HS-27A (cell line): Measurements from ENCODE around the gene RBFOX2.

Experiments used
- DNase-seq: peaks from one replicate; pipeline ENCODE4 v3.0.0-alpha.2; 2012; ENCODE audit warnings: low read depth, missing footprints

The RBFOX2 gene

DNA sequence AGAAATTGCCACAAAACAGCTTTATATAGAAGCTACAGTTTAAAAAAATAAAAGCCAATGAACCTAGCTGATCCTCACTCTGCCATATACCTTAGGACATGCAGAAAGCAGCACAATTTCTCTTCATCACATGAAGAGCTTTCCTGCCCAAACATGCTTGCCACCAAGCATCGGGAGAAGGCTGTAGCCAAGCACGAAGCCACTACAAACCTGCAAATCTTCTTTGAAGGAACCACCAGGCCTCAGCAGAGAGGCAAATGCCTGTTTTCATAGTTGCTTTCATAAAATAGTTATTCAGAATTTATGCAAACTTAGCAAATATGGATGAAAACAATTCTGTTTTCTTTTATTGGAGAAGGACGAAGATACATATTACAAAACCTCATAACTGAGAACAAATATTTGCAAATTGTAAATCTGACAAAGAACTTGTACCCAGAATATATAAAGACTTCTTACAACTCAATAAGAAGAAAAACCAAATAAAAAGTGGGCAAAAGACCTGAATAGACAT lies 100.3 kb downstream of the RBFOX2 start:
- no peak for DNase-seq

DNA sequence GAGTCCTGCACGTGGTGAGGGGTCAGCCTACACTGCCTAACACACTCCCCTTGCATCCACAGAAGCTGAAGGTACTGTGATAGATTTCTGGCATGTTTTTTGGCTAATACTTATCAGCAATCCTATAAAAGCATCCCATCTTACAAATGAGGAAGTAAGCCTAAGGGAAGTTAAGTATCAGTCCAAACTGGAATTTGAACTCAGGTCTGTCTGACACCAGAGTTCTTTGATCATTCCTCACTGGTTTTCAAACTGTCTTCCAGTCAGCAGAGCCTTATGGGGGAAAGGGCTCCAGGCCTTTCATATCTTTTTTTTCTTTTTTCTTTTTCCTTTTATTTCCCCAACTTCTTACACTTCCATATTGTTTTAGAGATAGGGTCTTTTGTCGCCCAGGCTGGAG lies 105.6 kb downstream of the RBFOX2 start:
- DNase-seq = no peak

DNA sequence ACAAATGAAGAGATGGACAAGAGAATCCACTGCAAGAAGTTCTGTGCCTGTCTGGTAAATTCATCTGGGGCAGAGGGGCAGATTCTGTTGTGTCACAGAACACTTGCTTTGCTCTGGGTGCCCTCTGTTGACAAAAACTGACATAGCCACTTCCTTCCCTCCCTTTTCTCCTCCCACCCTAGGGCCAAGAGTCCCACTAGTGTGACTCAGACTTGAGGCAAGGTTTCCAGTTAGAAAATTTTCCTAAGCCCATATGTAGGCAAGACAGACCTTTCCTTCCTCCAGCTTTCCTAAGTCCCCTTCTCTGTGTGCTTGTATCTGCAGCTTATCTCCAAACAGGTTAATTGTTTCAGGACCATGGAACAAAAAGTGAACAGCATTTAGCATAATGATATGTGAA lies 106.8 kb downstream of the RBFOX2 start:
- peak; percentile 66 for DNase-seq

DNA sequence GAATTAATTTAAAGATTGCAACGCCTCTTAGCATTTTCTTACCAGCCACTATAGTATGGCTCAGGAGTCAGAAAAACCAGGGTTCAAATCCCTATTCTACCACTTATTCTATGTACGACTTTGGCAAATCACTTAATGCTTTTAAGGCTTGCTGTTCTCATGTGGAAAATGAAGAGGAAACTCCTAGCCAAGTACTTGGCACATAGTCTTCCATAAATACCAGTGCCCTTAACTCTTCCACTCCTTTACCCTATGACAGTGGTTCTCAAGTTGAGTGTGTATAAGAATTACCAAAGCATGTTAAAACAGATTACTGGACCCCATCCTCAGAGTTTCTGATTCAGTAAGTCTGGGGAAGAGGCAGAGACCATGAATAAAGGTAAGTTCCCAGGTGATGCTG lies 107.6 kb downstream of the RBFOX2 start:
- DNase-seq = no peak

DNA sequence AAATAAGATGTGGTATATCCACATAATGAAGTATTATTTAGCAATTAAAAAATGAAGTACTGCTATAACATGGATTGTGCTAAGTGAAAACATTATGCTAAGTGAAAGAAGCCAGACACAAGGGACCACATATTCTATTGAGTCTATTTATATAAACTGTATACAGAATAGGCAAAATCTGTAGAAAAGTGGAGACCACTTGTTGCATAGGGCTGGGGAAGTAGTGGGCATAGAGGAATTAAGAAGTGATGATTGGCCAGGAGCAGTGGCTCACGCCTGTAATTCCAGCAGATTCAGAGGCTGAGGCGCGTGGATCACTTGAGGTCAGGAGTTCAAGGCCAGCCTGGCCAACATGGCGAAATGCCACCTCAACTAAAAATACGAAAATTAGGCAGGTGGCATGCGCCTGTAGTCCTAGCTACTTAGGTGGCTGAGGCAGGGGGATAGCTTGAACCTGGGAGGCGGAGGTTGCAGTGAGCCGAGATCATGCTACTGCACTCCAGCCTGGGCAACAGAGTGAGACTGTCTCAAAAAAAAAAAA lies 109.6 kb downstream of the RBFOX2 start:
- no peak for DNase-seq

DNA sequence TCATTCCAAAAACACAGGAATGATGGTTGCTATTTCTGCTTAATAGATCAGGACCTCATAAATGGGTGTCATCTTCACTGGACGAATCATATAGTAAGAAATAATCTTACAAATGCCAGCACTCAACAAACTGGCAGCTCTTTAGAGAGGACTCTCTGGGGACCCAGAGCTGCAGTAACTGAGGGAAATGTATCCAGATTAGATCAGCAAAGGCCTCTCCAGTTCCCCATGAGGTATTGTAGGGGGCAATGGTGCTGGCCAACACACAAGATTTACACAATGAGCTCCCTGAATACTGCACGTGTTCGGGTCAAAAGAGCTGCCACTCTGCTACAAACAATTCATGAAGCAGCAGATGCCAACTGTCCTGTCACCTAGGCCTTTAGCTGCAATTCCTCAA lies 110.2 kb downstream of the RBFOX2 start:
- DNase-seq = no peak

DNA sequence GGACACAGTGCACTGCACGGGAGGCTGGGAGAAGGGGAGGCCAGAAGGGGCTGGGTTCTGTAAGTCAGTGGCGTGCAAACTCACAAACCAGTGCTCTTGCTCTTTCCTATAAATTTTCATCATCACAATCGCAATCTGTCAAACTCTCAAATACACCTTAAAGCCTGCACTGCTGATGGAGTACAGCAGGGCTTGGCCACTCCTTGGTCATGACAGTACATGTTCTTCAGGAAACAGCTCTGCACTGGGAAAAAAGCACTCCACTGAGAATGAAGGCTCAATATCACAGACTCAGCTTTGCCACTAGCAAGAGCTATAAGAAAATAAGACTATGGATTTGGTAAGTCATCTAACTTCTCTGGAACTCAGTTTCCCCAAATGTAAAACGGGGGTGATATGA lies 111.0 kb downstream of the RBFOX2 start:
- DNase-seq = no peak

DNA sequence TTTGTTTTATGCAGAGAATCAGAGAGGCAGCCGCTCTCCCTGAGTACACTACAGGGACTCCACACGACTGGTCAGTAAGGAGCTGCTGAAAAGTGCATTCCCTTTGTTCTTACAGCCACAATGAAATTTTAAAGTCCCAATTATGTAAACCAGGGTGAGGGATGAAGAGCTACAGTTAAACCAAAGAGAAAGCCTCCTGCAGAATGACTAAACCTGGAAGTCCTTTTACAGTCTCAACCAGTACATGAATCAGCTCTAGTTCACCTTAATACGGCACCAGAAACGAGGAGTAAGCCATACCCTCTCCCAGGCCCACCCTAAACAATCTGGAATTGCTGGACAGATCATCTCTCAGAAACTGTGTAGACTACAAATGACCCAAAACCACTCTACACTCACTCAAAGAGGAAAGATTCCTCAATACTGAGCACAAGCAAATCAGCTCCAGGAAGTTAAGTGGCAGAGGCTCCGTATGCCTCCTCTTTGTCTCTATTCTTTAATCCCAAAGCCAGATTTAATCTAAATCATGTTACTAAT lies 113.1 kb downstream of the RBFOX2 start:
- DNase-seq = no peak

DNA sequence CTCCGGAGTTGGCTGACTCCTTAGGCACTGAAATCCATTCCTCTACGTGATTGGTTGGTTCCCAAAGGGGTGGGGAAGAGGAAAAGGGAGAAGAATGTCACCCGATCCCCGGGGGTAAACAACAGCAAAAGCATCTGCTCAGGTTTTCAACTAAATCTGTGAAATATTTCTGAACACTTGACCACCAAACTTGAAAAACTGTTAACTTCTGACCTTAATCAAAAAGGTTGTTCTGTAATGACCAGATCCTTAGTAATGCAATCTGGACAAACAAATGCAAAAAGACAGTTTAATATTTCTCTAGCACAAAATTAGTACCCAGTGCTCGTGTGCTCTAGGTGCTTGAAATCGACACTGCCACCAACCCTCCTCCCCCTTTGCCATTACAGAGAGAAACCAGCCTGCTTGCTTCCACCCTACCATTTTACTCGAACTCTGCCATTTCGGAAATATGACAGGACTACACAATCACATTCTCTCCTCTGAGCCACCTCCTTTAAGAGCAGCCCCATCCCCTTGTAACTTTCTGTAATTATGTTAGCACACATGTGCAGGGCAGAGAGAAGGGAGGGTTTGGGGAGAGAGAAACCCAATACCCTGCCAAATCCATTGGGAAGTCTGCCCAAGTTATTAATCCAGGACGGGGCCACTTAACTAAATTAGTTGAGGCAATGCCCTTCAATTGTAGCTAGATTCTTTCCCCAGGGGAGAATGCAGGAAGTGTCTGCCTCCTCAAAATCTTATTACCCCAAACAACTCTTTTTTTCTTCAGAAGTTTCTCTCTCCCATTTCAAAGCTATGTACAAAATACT lies 113.8 kb downstream of the RBFOX2 start:
- peak; percentile 51 for DNase-seq

DNA sequence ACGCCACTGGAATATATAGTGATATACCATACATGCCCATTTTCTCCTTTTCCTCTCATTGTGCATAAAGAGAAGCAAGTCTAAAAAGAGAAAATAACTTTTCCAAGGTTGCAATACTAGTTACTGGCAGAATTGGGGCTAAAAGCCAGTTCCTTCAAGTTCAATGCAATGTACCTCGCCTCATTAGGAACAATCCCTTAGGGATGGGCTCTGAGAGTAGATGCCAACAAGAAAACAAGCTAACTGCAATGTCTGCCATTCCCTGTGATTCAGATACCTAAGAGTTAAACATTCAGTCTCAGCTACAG lies 114.3 kb downstream of the RBFOX2 start:
- no peak for DNase-seq

DNA sequence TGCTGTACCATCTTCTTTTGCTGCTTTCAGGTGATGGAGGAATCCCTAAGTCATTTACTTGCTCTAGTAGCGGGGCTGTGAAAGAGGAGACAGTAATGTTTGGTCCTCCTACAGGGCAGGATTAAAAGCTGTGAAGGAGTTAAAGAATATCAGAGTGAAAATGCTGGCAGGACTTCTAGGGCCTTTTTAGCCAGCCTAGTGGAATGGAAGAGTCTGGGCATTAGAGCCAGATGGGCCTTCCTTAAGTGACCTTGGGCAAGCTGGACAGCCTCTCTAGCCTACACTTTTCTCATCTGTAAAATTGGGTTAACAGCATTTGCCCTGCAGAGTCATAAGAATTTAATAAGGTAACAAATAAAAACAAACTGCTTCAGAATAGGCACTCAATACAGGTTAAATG lies 114.7 kb downstream of the RBFOX2 start:
- DNase-seq = no peak

DNA sequence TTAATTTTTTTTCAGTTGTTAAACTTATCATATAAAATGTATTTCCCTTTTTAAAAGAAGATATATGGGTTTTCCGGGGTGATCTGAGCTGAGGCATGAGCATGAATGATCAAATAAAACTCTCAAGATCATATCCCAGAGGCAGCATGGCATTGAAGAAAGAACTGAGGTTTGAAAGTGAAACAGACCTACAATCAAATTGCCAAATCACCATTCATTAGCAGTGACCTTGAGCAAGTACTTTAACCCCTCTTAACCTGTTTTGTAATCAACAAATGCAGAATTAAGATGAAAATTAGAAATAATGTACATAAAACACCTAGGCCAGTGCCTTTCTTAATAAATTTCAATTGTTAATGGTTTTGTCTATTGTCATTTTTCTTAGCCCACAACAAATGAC lies 116.0 kb downstream of the RBFOX2 start:
- no peak for DNase-seq

DNA sequence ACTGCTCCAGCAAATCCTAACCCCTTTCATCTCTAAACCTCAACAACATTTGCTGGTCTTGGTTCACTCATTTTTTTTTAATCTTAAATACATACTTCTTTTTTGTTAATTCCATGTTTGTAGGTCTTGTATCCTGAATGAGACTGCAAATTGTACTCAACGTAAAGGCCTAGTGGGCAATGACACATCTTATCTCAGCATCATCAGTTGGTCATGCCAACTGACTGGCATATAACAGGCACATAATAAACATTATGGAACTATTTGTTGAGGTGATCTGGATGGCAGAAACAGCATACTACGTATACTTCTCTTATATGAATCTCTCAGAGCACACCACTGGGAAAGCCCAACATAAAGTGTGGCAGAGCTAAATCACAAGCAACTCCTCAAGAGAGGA lies 116.7 kb downstream of the RBFOX2 start:
- DNase-seq = no peak

DNA sequence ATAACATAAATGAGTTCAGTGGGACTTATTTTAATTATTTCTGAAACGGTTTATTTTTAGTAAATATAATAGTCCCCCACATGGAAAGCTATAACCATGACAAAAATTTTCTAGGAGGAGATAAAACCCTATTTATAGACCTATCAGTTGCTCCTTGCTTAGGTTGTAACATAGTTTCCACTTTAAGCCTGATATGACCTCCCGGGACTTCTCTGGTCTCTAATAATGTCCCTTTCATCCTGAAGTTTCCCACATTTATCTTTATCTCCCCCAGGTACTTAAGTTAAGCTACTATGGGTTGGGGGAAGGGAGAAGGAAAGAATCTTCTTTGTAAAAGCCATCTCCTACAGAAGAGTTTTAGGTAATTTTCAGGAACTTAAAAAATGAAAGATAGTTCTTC lies 117.7 kb downstream of the RBFOX2 start:
- no peak for DNase-seq

DNA sequence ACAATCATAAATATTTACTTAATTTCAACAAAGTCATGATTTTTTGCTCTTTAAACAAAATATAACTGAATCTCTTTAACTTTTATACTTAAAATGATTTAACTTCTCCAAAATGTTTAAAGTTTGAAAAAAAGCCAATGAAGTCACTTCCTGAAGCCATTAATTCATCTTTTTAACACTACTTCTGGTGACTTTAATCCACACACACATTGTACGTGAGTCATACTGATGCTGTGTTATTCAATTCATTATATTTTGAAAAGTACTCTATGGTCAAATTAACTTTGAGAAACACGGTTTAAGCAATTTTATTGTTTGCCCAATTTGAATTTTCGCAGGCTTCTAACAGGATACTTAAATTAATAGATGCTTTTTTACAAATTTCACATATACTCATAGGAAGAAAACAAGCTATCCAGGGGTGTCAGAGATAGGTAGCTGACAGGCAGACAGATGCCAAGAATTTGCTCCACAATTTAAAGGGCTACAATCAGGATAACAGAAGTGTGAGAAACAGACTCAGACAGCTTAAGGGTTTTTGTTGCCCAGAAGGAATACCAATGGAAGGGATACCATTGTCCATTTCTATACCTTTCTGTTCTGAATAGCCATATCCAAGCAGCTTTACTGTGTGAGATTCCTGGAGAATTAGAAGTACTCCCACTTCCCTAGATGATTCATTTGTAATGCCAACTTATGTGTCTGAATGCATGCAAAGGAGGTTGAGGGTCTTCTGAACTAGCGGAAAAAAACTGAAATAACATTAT lies 118.4 kb downstream of the RBFOX2 start:
- no peak for DNase-seq

DNA sequence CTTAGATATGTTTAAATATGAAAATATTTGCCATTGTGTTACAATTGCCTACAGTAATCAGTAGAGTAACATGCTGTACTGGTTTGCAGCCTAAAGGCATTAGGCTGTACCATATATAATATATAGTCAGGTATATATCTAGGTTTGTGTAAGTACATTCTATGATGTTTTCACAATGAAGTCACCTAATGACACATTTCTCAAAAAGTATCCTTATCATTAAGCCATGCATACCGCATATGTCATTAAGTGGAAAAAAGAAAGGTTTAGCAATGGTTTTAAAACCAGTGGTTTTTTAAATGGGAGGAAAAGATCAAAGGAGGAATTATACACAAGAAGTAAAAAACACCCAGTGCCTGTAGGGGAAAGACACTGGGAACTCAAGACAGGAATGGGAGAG lies 122.7 kb downstream of the RBFOX2 start:
- DNase-seq = no peak

DNA sequence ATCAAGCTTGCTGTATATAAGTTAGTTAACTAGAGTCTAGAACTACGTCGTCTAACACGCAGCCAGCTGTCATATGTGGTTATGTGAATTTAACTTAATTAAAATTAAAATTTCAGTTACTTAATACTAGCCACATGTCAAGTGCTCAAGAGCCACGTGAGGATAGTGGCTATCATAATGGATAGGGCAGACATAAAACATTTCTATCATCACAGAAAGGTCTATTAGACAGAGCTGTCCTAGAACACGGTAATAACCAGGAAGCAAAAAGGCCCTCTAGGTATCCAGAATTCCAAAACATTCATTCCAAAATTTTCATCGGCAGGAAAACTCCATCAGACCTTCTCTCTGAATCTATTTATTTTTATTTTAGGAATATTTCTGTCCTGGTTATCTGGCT lies 123.9 kb downstream of the RBFOX2 start:
- DNase-seq = no peak

DNA sequence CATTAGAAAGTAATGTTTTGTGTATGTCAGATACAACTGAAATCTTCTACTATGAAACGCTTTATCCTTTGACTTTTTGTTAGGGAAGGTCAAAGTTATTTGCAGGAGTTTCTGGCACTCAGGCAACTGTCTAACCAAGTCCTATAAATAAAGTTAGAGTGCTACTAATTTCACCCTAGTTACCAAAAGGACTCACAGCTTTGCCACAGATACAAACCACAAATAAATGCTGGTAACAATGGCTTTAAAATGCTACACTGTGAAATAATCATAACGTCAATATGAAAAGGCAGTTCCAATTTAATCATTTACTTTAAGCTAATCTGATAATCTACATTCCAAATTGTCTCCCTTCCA lies 124.3 kb downstream of the RBFOX2 start:
- DNase-seq = no peak

DNA sequence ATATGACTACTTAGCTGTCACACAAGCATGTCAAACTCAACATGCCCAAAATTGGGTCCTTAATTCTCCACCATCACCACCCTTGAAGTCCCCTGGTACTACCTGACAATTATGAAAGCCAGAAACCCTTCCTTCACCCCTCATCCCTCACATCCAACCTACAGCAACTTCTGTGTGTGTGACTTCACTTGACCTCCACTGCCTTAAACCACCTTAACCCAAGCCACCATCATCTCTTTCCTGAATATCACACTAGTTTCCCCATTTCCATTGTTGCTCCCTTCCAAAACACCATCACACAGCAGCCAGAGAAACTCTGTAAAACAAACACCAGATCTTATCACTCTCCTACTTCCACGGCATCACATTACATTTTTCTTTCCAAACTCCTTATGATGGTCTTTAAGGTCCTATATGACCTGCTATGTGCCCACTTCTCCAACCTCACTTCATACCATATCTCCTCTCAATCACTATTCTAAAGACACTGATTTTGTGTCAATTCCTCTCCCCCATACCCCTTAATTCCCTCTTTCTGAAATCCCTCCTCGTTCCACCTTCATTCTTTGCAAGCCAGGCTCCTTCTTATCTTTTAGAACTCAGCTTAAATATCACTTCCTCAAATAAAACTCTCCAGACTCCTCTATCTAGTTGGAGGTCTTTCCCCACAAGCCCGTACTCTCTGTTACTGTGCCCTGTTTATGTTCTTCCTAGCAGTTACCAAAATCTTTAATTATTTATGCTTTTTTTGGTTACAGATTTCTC lies 124.9 kb downstream of the RBFOX2 start:
- no peak for DNase-seq

DNA sequence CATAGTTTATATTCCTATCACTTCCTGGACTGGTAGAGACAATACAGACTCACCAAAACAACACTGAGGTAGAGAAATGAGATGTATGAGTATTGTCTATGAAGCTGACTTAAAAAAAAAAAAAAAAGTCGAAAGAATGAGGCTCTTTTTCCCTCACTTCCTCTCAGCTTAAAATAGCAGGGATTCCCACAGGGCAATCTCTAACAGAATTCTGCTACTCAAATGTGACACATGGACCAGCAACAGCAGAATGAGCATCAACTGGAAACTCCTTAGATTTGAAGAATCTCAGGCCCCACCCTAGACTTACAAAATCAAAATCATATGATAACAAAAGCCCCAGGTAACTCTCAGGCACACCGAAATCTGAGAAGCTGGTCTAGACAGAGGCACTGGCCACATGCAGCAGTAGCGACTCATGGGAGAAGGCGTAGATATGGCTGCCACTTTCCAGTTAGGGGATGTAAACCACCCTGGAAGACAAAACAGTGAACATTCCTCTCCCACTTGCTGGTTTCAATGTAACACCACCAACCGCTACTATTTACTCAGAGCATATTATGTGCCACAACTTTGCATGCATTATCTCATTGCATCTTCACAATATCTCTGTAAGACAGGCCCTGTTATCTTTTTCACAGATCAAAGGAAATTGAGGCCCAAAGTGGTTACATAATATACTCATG lies 128.0 kb downstream of the RBFOX2 start:
- peak; percentile 31 for DNase-seq

DNA sequence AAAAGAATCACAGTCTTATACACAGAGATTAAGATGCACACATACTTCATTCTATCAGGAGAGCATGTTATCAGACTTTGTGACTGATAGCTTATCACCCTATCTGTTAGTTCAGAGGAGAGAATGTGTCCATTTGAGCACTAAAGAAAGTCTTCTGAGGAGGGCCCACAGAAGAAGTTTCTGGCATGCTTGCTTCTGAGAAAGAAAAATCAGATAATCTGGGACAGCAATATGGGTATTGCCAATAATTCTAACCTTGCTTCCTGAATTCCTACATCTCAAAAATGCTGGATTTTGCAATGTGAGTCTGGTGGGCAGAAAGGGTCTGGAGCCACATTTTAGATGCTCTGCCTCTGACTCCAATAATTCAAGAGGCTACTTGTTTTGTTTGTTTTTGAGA lies 128.9 kb downstream of the RBFOX2 start:
- no peak for DNase-seq
